Measurements from ENCODE around the gene EFHD2.
A peak's percentile ranks its signal among the peaks of the same experiment; 100 is the strongest.

EFHD2 gene

DNA sequence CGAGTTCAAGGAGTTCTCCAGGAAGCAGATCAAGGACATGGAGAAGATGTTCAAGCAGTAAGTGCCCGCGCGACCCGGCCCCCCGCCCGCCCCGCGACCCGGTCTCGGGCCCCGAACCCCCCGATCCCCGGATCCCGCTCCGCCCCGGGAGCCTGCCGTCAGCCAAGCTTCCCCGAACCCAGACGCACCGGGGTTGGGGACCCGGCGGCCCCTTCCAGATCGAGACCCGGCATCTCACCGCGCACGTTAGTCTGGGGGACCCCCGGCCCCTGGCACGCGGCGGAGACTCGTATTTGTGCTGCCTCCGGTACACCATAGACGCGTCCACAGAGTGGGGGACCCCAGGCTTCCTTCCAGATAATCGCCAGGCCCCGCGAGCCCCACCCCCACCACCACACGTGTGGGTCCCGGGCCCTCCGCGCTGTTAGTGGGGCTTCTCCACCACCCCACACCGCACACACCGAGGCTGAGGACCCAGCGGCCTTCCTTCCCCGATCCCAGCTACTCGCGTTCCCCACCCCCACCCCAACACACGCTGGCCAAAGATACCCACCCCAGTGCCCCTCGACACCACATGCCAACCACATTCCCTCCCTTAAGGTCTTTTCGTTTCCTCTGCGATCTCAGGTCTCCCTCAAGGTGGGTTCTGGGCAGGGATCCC is 665 bp downstream of the EFHD2 start (continued):
- TF ChIP-seq KLF1 (tag by site-specific recombination; IDR thresholded peaks at IDR 0.05) (no peak), ZNF521 (tag by site-specific recombination; IDR thresholded peaks at IDR 0.05) (no peak), GLIS1 (tag by site-specific recombination; IDR thresholded peaks at IDR 0.05) (peak; percentile 15; the same call in 1 of the 2 replicates), ZNF791 (tag by site-specific recombination; IDR thresholded peaks at IDR 0.05) (no peak), ZNF335 (tag by site-specific recombination; conservative IDR thresholded peaks at IDR 0.05) (peak; percentile 61), REPIN1 (tag by site-specific recombination; IDR thresholded peaks at IDR 0.05; ENCODE audit: low read depth) (no peak), ZNF2 (tag by site-specific recombination; IDR thresholded peaks at IDR 0.05) (no peak), ZBTB20 (tag by site-specific recombination; IDR thresholded peaks at IDR 0.05) (peak; percentile 46; the same call in 1 of the 2 replicates), ZNF433 (tag by site-specific recombination; IDR thresholded peaks at IDR 0.05; ENCODE audit: low read depth) (no peak), ZNF600 (tag by site-specific recombination; IDR thresholded peaks at IDR 0.05) (no peak), OVOL3 (tag by site-specific recombination; IDR thresholded peaks at IDR 0.05) (no peak), SALL2 (tag by site-specific recombination; IDR thresholded peaks at IDR 0.05; ENCODE audit: borderline replicate concordance) (no peak), ZFP69B (tag by site-specific recombination; IDR thresholded peaks at IDR 0.05) (peak; percentile 54; the same call in 1 of the 2 replicates), ZNF221 (tag by site-specific recombination; IDR thresholded peaks at IDR 0.05; ENCODE audit: borderline replicate concordance) (no peak), ZNF654 (tag by site-specific recombination; IDR thresholded peaks at IDR 0.05; ENCODE audit: low read depth) (no peak), ZNF830 (tag by site-specific recombination; IDR thresholded peaks at IDR 0.05; ENCODE audit: low read depth) (no peak), ZNF560 (tag by site-specific recombination; IDR thresholded peaks at IDR 0.05; ENCODE audit: borderline replicate concordance) (no peak), ZFP41 (tag by site-specific recombination; IDR thresholded peaks at IDR 0.05; ENCODE audit: borderline replicate concordance) (no peak), ZNF473 (tag by site-specific recombination; IDR thresholded peaks at IDR 0.05) (no peak), ZNF341 (tag by site-specific recombination; IDR thresholded peaks at IDR 0.05; ENCODE audit: low read depth) (peak; percentile 78), ZNF23 (tag by site-specific recombination; IDR thresholded peaks at IDR 0.05; ENCODE audit: borderline replicate concordance) (no peak)
- TF ChIP-seq, protein P1, sequence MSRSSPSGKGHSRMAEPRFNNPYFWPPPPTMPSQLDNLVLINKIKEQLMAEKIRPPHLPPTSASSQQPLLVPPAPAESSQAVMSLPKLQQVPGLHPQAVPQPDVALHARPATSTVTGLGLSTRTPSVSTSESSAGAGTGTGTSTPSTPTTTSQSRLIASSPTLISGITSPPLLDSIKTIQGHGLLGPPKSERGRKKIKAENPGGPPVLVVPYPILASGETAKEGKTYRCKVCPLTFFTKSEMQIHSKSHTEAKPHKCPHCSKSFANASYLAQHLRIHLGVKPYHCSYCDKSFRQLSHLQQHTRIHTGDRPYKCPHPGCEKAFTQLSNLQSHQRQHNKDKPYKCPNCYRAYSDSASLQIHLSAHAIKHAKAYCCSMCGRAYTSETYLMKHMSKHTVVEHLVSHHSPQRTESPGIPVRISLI (tag by site-specific recombination; IDR thresholded peaks at IDR 0.05) = no peak
- TF ChIP-seq, protein P2, sequence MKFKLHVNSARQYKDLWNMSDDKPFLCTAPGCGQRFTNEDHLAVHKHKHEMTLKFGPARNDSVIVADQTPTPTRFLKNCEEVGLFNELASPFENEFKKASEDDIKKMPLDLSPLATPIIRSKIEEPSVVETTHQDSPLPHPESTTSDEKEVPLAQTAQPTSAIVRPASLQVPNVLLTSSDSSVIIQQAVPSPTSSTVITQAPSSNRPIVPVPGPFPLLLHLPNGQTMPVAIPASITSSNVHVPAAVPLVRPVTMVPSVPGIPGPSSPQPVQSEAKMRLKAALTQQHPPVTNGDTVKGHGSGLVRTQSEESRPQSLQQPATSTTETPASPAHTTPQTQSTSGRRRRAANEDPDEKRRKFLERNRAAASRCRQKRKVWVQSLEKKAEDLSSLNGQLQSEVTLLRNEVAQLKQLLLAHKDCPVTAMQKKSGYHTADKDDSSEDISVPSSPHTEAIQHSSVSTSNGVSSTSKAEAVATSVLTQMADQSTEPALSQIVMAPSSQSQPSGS (tag by site-specific recombination; IDR thresholded peaks at IDR 0.05; ENCODE audit: low read depth) = no peak
- TF ChIP-seq, protein P3, sequence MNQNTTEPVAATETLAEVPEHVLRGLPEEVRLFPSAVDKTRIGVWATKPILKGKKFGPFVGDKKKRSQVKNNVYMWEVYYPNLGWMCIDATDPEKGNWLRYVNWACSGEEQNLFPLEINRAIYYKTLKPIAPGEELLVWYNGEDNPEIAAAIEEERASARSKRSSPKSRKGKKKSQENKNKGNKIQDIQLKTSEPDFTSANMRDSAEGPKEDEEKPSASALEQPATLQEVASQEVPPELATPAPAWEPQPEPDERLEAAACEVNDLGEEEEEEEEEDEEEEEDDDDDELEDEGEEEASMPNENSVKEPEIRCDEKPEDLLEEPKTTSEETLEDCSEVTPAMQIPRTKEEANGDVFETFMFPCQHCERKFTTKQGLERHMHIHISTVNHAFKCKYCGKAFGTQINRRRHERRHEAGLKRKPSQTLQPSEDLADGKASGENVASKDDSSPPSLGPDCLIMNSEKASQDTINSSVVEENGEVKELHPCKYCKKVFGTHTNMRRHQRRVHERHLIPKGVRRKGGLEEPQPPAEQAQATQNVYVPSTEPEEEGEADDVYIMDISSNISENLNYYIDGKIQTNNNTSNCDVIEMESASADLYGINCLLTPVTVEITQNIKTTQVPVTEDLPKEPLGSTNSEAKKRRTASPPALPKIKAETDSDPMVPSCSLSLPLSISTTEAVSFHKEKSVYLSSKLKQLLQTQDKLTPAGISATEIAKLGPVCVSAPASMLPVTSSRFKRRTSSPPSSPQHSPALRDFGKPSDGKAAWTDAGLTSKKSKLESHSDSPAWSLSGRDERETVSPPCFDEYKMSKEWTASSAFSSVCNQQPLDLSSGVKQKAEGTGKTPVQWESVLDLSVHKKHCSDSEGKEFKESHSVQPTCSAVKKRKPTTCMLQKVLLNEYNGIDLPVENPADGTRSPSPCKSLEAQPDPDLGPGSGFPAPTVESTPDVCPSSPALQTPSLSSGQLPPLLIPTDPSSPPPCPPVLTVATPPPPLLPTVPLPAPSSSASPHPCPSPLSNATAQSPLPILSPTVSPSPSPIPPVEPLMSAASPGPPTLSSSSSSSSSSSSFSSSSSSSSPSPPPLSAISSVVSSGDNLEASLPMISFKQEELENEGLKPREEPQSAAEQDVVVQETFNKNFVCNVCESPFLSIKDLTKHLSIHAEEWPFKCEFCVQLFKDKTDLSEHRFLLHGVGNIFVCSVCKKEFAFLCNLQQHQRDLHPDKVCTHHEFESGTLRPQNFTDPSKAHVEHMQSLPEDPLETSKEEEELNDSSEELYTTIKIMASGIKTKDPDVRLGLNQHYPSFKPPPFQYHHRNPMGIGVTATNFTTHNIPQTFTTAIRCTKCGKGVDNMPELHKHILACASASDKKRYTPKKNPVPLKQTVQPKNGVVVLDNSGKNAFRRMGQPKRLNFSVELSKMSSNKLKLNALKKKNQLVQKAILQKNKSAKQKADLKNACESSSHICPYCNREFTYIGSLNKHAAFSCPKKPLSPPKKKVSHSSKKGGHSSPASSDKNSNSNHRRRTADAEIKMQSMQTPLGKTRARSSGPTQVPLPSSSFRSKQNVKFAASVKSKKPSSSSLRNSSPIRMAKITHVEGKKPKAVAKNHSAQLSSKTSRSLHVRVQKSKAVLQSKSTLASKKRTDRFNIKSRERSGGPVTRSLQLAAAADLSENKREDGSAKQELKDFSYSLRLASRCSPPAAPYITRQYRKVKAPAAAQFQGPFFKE (tag by site-specific recombination; IDR thresholded peaks at IDR 0.05; ENCODE audit: borderline replicate concordance) = no peak
- TF ChIP-seq, protein P4, sequence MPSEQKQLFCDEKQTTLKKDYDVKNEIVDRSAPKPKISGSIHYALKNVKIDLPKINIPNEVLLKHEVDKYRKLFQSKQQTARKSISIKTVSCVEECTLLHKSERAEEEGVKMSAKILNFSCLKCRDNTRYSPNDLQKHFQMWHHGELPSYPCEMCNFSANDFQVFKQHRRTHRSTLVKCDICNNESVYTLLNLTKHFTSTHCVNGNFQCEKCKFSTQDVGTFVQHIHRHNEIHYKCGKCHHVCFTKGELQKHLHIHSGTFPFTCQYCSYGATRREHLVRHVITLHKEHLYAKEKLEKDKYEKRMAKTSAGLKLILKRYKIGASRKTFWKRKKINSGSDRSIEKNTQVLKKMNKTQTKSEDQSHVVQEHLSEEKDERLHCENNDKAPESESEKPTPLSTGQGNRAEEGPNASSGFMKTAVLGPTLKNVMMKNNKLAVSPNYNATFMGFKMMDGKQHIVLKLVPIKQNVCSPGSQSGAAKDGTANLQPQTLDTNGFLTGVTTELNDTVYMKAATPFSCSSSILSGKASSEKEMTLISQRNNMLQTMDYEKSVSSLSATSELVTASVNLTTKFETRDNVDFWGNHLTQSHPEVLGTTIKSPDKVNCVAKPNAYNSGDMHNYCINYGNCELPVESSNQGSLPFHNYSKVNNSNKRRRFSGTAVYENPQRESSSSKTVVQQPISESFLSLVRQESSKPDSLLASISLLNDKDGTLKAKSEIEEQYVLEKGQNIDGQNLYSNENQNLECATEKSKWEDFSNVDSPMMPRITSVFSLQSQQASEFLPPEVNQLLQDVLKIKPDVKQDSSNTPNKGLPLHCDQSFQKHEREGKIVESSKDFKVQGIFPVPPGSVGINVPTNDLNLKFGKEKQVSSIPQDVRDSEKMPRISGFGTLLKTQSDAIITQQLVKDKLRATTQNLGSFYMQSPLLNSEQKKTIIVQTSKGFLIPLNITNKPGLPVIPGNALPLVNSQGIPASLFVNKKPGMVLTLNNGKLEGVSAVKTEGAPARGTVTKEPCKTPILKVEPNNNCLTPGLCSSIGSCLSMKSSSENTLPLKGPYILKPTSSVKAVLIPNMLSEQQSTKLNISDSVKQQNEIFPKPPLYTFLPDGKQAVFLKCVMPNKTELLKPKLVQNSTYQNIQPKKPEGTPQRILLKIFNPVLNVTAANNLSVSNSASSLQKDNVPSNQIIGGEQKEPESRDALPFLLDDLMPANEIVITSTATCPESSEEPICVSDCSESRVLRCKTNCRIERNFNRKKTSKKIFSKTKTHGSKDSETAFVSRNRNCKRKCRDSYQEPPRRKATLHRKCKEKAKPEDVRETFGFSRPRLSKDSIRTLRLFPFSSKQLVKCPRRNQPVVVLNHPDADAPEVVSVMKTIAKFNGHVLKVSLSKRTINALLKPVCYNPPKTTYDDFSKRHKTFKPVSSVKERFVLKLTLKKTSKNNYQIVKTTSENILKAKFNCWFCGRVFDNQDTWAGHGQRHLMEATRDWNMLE (tag by site-specific recombination; conservative IDR thresholded peaks at IDR 0.05; ENCODE audit: low read depth) = no peak

Measured in HEK293 (cell line).